ENCODE data around the gene LRPAP1.

LRPAP1 gene

GRCh38 chr4:3531318-3531878, 824 bp downstream of the LRPAP1 start:
- no peak for DNase-seq

- DNase-seq = no peak
These were observed 1.5 kb downstream of the LRPAP1 start for GRCh38 chr4:3530663-3531254.

- DNase-seq = no peak
These were observed 2.2 kb downstream of the LRPAP1 start for GRCh38 chr4:3530051-3530450.

- DNase-seq = no peak
These were observed 2.9 kb downstream of the LRPAP1 start for GRCh38 chr4:3529363-3529762.

GRCh38 chr4:3527914-3528876, 4.0 kb downstream of the LRPAP1 start:
- DNase-seq = no peak

- no peak for DNase-seq
These were observed 4.9 kb downstream of the LRPAP1 start for GRCh38 chr4:3527101-3527913.

- no peak for DNase-seq
These were observed 5.8 kb downstream of the LRPAP1 start for GRCh38 chr4:3526456-3526855.

GRCh38 chr4:3525532-3526430, 6.4 kb downstream of the LRPAP1 start:
- no peak for DNase-seq

- no peak for DNase-seq
These were observed 7.3 kb downstream of the LRPAP1 start for GRCh38 chr4:3524920-3525319.

GRCh38 chr4:3524349-3524748, 7.9 kb downstream of the LRPAP1 start:
- DNase-seq = no peak

GRCh38 chr4:3523628-3524221, 8.5 kb downstream of the LRPAP1 start:
- no peak for DNase-seq

GRCh38 chr4:3523146-3523627, 9.0 kb downstream of the LRPAP1 start:
- DNase-seq = no peak

GRCh38 chr4:3522651-3523050, 9.6 kb downstream of the LRPAP1 start:
- DNase-seq = no peak

GRCh38 chr4:3522326-3522640, 9.9 kb downstream of the LRPAP1 start:
- no peak for DNase-seq

GRCh38 chr4:3521621-3522325, 10.4 kb downstream of the LRPAP1 start:
- no peak for DNase-seq

- DNase-seq = no peak
These were observed 11.2 kb downstream of the LRPAP1 start for GRCh38 chr4:3520796-3521600.

GRCh38 chr4:3520276-3520675, 11.9 kb downstream of the LRPAP1 start:
- no peak for DNase-seq

- DNase-seq = no peak
These were observed 12.6 kb downstream of the LRPAP1 start for GRCh38 chr4:3519468-3520264.

- DNase-seq = no peak
These were observed 13.3 kb downstream of the LRPAP1 start for GRCh38 chr4:3518941-3519340.
